Inflammatory macrophage treated with lipopolysaccharide for 1 hour (primary cell): ENCODE measurements around the gene SP140L.
"Not testable (repeated sequence)": the region's sequence is repeated elsewhere in the genome, so short reads cannot be mapped to it uniquely, and the experiment has no call there.

ENCODE experiments used
- DNase-seq, 2 donors: peaks; one replicate each; pipeline ENCODE4 v3.0.0-alpha.2; 2020 to 2022

SP140L gene

DNA sequence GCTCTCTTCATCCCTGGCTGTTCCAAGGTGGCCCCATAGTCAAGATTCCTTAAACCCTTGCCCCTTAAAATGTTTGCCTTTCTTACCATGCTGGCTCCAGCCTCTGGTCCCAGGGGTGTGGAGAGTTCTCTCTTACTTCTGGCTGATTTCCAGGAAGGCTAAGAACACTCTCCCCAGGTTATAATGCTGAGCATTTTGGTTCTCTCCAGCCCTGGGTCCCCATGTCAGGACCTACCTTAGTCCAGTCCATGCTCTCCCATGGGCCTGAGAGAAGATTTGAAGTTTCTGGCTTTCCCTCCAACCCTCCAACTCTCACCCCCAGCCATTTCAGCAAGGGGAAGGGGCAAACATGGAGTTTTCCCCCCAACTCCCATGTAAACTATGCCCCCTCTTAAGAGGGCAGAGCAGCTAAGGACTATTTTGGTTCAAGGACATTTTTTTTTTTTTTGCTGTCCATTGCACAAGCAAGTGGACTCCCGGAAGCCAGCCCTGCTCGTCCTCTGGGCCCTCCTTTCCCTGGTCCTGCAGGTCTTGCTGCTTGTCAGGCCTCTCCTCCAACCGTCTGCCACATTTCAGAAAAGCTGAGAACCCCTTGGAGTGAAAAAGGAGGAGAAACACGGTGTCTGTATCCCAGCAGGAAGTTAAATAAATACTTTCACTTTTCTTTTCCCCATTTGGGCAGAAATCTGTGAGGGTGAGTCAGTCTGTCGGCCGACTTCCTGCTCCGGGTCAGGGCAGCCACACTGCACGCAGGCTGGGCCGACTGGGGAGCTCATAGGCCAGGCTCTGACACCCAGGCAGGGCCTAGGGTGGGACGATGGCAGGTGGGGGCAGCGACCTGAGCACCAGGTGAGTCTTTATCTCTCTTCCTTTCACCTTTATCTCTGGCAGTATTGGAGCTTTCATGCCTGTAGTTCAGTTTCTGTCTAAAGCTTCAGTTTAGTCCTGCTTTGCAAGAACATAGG, at the start of gene SP140L:
Gene SP140L (plus strand): TSS at position 741 of the 965 bp plus-strand sequence. CDS start 77 bp downstream, at position 818.
- DNase-seq, result peak; percentile 78 to 88

- DNase-seq, result no peak
Measured at GRCh38 chr2:230282936-230283335, 44.1 kb upstream of the SP140L start.

DNA sequence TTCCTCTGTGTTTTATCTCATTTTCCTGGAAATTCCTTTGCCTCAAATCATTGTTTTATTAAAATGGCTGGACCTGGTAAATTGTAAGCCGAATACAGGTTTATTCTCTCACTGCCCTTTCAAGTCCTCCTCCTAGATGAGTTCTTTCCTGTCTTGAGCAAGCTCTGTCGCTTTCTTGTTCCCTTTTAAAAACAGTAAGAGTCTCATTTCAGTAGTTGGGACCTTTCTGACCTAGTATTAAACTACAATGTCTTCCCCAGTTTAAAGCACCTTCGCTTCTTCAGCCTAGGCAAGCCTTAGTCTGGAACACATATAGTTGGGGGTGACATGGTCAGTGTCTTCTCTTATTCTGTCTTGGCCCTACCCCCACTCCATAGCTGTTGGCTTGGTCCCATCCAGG, 40.9 kb upstream of the SP140L start:
- DNase-seq, result no peak

- DNase-seq, result peak in 1 of 2 donors; percentile 4
Measured at GRCh38 chr2:230289311-230289710, 37.7 kb upstream of the SP140L start.

DNA sequence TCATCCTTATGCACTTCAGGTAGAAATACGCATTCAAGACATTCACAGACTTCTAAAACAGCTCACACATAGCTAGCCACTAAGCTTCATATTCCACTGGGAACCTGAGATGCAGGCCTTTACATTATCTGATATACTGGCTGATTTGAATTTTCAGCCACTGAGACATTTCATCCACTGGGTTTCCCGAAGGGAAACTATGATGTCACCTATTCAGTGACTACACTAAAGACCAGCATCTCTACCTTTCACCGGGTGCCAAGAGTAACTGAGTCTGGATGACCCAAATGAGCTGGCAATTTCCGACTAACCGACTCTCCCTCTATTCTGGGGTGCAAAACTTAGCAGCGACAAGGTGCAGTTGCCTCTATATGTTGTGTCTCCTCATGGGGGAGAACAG, 31.8 kb upstream of the SP140L start:
- DNase-seq, result no peak

- no peak for DNase-seq
Measured at GRCh38 chr2:230296917-230297316, 30.1 kb upstream of the SP140L start.

DNA sequence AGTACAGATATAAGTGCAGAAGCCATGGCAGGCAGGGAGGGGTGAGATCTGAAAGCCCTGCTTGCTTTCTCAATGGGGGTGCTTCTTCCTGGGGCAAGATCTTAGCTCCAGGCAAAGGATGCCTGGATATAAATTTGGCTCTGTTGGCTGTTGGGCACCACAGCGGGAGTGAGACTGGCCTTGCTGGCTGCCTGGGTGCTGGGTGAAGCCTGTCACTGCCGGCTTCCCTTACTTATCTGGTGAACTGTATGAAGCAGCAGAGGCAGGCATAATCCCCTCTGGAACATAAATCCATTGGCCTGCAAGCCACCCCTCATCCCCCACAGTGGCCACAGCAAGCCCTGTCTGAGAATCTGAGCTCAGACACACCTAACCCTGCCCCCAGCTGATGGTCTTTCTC, 27.4 kb upstream of the SP140L start:
- DNase-seq, result no peak

GRCh38 chr2:230305416-230306275, 21.3 kb upstream of the SP140L start:
- DNase-seq, result no peak

DNA sequence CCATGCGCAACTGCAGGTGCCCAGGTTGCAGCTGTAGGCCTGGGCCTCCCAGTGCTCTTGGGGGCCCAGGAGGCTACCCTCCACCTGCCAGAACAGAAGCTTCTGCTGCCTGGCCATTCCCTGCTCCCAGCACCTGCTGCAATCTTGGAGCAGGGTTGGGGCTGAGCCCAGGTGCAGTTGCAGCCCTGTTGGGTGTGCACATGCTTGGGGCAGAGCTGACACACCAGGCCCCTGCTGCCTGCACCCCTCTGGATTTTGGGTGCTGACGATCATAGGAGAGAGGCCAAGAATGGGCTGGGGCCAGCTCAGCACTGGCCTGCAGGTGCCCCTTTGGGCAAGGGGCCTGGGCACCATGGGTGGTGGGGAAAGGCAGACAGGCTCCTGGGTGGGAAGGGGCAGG, 20.5 kb upstream of the SP140L start:
- DNase-seq, result no peak

DNA sequence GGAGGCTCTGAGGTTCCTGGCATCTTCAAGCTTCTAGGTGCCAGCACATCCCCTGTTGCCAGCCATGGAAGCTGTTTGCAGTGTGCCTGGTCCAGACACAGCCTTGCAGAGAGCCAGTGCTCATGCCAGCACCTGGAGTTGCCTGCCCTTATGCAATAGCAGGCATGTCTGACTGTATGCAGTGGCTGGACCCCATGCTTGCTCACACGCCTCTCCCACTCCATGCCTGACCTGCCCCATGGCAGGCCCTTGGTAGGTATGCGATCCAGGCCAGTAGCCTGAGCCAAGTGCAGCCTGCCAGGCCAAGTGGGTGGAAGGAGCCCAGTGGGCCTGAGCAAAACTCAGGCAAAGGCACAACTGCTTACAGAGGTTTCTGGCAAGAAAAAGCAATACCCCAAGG, 19.5 kb upstream of the SP140L start:
- no peak for DNase-seq

DNA sequence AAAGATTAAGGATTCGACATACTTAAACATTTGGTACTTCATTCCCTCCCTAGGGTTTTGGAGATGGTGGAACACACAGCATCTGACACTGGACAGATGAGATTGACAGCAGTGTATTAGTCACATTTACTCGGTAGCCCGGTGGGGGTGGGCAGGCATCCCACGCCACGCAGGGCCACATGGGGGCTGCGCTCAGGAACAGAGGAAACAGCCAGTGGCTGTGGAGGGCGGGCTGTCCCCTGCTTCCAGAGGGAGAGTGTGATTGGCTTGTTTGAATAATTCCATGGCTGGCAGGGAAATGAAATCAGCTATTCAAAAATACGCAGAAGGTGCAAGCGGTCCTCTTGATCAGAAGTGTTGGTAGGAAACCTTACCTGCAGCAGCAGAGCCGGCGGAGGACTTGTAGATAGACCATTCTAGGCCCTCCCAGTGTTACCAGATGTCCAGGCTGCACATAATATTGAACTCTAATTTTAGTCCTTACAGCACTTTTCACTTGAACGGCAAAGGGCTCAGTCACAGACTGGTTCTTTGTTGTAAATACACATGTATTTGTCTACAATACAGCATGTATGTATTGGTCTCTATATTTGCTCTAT, 18.5 kb upstream of the SP140L start:
- DNase-seq, result no peak

GRCh38 chr2:230310792-230311191, 16.2 kb upstream of the SP140L start:
- DNase-seq, result not testable (repeated sequence)

- DNase-seq, result not testable (repeated sequence)
Measured at GRCh38 chr2:230311634-230312033, 15.4 kb upstream of the SP140L start.

- DNase-seq, result no peak
Measured at GRCh38 chr2:230312638-230313037, 14.4 kb upstream of the SP140L start.

GRCh38 chr2:230317366-230317765, 9.6 kb upstream of the SP140L start:
- no peak for DNase-seq

DNA sequence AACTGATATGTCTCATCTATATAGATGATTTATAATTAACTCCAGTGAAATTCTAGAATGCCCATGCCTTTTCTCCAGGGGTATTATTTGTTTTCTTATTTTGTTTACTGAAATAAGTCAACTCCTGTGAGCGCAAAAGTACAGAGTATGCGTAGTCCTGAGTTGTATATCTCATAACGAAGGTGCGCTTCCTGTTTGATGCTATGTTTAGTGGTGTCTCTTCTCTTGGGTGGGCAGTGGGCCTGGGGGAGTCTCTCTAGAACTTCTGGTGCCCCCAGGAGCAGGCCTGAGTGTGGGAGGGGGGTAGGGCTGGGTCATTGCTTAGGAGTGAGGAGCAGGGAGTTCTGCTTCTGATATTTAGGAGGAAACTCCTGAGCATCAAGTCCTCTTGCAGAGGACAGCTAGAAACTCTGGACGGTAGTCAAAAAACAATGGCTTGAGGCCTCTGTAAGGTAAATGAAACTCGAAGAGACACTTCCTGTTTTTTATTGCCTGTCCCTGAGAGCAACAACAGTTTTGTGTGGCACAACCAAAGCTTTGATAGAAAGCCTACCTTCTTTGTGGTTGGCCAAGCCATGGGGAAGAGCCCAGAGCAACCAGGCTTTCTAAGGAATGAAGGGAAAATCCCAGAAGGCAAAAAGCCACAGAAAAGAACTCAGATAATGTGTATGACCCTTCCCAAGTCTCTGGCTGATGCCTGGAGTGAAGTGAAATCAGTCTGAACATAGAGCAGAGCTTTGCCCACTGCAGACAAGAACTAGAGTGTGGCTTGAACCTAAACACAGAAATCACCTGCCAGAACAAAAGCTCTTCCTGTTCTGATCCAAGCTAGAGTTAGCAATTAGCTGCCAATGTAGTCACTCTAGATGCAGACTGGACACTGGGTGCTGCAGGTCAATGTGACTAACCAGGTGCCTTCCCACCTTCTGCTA, 8.5 kb upstream of the SP140L start:
- DNase-seq, result no peak

DNA sequence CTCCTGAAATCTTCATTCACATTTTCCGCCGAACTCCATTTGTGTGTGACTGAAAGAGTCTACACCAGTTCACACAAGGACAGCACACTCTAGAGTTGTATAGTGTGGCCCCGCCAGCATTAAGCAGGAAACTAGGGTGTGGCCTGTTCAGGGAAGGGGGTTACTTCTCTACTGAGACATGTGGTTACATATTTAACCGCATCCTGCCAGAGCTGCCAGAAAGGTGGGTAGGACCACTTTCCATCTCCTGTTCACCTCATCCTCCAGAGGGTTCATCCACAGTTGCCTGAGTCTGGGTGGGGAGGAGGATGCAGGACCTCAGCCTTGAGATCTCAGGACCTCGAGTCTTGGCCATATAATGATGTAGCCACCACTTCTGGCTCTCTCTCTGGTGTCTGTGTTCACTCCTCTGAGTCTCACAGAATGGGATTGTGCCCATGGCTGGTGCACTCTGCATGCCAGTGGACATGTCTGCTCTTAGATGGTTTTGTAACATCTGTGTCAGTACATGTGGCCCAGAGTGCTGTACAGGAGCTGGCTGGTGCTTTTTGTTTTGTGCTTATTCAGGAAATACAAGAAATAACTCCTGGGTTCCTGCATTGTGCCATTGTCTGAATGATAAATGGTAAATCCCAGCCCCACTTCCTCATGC, 7.7 kb upstream of the SP140L start:
- no peak for DNase-seq

GRCh38 chr2:230321031-230321430, 6.0 kb upstream of the SP140L start:
- no peak for DNase-seq

GRCh38 chr2:230322561-230323384, 4.2 kb upstream of the SP140L start:
- no peak for DNase-seq

GRCh38 chr2:230323385-230324106, 3.4 kb upstream of the SP140L start:
- DNase-seq, result peak in 1 of 2 donors; percentile 2
